Gastrocnemius medialis (tissue), 4 donors: Measurements from ENCODE around the gene DUSP22.

ENCODE experiments used
- POLR2A ChIP-seq, 2 donors: fragments of 450-650 bp; IDR thresholded peaks; one replicate each; pipeline ENCODE4 v1.6.1; 2017; ENCODE audit warnings: antibody characterized with exemption in 2 of 2, mild to moderate bottlenecking in 2 of 2, moderate library complexity in 2 of 2
- TF ChIP-seq, protein P1 (sequence below), 5 experiments: fragments of 450-650 bp in 3 of 5; fragments of 200-600 bp in 2 of 5; sonication (generic) in 2 of 5; IDR thresholded peaks in 4 of 5; conservative IDR thresholded peaks in 1 of 5; 1 replicate in 4 of 5; 2 replicates in 1 of 5; pipeline ENCODE4 v1.5.1; 2016 to 2019; ENCODE audit warnings: antibody characterized with exemption in 5 of 5, mild to moderate bottlenecking in 3 of 5, moderate library complexity in 3 of 5

DNA sequence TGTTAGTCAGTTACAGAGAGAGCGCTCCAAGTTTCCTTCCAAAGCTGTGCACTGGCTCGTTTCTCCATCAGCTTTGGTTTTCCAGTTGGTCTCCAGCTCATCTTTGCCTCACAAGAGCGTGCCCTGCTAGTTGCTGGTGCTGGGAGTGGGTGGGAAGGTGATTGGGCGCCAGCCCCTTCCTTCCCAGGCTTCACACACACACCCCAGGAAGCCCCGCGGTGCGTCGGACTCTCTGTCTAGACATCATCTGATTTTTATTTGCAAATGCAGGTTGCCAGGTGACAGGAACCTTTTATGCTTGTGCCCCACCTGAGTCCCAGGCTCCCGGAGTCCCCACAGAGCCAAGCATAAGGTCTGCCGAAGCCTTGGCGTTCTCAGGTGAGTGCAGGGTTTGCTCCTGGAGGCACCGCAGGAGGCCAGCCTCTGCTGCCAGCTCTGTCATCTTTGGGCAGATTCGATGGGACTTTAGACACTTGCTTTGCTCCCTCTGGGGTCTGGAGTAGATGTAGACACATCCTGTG lies 106.3 kb downstream of the DUSP22 start:
- TF ChIP-seq, protein P1, sequence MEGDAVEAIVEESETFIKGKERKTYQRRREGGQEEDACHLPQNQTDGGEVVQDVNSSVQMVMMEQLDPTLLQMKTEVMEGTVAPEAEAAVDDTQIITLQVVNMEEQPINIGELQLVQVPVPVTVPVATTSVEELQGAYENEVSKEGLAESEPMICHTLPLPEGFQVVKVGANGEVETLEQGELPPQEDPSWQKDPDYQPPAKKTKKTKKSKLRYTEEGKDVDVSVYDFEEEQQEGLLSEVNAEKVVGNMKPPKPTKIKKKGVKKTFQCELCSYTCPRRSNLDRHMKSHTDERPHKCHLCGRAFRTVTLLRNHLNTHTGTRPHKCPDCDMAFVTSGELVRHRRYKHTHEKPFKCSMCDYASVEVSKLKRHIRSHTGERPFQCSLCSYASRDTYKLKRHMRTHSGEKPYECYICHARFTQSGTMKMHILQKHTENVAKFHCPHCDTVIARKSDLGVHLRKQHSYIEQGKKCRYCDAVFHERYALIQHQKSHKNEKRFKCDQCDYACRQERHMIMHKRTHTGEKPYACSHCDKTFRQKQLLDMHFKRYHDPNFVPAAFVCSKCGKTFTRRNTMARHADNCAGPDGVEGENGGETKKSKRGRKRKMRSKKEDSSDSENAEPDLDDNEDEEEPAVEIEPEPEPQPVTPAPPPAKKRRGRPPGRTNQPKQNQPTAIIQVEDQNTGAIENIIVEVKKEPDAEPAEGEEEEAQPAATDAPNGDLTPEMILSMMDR (IDR thresholded peaks at IDR 0.05 in 4 of 5, conservative IDR thresholded peaks at IDR 0.05 in 1 of 5), result no peak
- no peak for TF ChIP-seq POLR2A (IDR thresholded peaks at IDR 0.05)
